Choroid plexus epithelial cell (primary cell): ENCODE data around the gene OGFOD2.

Source experiments
- DNase-seq: peaks from one replicate; pipeline ENCODE4 v3.0.0-alpha.2; 2010; ENCODE audit warnings: low read depth
- H3K4me3 ChIP-seq: 2 replicates; pipeline ENCODE4 v1.5.1; 2011; ENCODE audit warnings: low read depth, mild to moderate bottlenecking, control low read depth, low read length, moderate library complexity
- TF ChIP-seq, protein P1 (sequence below): conservative IDR thresholded peaks from 2 replicates; pipeline ENCODE4 v1.5.1; 2011; ENCODE audit warnings: low read depth, mild to moderate bottlenecking, control low read depth, inconsistent platforms, low read length, moderate library complexity

OGFOD2 gene

DNA sequence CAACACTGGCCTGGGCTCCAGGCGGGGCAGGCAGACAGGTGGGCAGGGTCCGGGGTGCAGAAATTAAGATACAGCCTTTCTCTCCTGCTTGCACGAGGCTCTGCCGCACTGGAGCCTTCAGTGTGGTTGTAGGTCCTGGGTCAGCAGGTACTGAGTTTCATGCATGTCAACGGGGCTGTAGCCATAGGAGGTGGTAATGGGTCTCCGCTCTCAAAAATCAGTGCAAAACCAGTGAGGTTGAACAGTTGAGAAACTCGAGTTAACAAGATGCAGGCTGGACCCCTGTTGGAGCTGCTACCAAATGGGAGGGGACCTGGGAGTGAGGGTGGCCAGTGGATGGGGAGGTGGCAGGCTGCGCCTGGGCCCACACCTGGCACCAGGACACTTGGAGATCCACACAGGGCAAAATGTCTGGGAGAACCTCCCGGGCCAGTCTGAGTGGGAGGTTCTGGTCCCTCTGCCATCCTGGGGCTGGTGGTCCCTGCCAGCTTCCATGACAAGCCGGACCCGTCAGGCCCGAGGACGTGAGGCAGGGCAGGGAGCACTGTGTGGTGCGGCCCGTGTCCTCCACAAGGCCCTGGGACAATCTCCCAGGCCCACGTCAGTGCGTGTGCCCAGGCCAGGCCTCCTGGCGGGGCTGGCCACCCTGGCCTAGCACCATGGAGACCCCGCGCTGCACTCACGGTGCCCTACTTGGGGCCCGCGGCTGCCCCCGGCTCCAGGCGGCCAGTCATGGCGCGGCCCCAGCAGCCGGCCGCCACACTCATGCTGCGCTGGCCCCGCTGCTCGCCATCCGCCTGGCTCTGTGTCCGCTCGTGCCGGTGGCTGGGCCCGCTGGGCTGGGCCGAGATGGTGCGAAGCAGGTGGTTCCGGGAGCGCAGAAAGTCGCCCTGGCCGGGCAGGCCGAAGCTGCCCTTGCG, 10.6 kb downstream of the OGFOD2 start:
- DNase-seq = no peak
- TF ChIP-seq, protein P1, sequence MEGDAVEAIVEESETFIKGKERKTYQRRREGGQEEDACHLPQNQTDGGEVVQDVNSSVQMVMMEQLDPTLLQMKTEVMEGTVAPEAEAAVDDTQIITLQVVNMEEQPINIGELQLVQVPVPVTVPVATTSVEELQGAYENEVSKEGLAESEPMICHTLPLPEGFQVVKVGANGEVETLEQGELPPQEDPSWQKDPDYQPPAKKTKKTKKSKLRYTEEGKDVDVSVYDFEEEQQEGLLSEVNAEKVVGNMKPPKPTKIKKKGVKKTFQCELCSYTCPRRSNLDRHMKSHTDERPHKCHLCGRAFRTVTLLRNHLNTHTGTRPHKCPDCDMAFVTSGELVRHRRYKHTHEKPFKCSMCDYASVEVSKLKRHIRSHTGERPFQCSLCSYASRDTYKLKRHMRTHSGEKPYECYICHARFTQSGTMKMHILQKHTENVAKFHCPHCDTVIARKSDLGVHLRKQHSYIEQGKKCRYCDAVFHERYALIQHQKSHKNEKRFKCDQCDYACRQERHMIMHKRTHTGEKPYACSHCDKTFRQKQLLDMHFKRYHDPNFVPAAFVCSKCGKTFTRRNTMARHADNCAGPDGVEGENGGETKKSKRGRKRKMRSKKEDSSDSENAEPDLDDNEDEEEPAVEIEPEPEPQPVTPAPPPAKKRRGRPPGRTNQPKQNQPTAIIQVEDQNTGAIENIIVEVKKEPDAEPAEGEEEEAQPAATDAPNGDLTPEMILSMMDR = no peak
- H3K4me3 ChIP-seq = no peak overlapping the region

DNA sequence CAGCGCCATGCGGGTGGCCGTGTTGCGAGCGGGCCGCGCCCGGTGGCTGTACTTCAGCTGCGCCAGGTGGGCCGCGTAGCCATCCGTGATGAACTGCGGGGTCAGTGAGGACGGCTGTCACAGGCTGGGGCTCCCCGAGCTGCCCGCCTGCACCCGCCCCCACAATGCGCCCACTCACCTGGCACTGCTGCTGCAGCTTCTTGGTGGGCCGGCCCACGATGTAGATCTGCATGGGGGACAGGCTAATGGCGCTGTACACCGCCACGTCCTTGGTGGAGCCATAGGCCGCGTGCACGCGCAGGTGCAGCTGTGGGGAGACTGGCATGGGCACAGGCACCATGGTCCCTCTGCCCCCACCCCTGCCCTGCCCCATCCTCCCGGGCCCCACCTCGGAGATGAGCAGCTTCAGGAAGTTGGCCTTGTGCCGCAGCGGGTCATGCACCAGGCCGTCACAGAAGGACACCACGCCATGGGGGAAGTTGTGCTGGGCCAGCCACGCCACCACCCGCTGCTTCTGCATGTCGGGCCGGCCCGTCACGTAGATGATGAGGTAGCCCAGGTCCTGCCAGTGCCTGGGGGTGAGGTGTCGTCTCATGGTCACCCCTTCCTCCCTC, 11.3 kb downstream of the OGFOD2 start:
- TF ChIP-seq, protein P1 = no peak
- H3K4me3 ChIP-seq = no peak overlapping the region
- DNase-seq = no peak

DNA sequence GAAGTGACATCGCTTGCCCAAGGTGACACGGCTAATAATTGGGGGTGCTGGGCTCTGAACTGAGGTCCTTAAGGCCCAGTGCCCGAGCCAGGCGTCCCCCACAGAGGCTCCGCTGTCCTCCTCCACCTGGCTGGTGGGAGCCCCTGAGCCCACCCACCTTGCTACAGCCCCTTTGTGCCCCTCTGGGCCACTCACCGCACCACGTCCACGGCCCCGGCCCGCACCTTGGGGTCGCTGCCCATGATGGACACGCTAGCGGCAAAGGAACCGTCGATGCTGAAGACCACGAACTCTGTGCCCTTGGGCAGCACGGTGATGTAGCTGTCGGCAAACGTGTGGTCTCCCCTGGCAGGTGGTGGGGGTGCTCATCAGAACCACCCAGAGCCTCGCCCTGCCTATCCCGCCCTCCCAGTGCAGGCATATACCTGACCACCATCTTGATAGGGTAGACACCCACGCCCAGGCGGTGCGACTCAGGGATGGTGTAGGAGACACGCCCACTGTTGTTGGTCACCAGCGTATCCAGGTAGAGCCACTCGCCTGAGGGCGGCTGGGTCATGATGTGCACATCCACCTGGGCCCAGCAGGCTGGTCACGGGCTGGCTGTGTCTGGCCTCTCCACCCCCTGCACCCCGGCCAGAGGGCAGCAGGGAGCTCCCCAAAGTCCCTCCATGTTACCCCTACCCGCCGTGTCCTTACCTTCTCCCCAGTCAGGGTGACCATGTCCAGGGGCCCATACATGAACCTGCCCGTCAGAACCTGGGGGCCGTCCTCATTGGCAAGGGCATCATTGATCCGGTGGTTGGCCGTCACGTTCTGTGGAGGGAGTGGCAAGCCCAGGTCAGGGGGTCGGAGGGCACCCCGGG, 12.3 kb downstream of the OGFOD2 start:
- no peak overlapping the region for H3K4me3 ChIP-seq
- no peak for DNase-seq
- TF ChIP-seq, protein P1 = no peak

DNA sequence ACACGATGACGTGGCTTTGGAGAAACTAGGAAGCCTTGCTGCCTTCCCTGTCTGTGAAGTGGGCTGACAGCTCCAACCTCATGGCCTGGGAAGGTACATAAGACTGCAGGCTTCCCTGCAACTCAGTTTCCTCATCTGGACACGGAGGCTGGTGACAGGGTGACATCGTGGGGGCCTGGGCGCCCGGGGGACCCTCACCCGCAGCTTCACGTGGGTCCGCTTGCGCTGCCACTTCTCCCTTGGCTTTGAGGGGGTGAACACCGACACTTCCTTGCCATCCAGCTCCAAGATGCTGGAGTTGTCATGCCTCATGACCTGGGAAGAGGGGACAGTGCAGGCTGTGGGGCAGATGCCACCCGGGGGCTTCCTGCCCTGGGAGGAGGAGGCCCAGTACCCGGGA, 13.0 kb downstream of the OGFOD2 start:
- no peak overlapping the region for H3K4me3 ChIP-seq
- no peak for DNase-seq
- TF ChIP-seq, protein P1 = no peak

DNA sequence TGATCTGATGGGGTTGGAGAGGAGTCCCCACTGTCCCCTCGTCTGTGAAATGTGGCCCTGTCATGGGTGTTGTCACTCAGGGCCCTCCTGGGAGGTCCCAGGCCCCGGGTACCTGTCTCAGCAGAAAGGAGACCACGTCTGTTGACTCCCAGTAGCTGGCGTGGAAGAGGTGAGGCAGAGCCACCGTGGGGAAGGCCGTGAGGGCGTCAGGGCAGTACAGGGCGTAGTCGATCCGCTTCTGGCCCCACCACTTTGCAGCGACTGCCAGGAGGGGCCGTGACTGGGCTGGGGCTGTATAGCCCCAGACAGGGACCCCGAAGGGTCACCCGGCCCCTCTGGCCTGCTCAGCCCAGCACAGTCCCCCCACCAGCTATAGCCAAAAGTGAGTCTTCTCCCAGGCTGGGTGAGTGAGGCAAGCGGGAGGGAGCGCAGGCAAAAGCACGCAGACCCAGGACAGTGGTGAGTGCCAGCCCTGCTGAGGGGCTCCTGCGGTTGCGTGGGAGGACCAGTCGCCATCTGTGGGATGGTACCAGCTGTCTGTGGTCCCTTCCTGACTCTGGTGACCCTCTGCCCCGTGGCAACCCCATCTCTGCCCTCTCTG, 13.7 kb downstream of the OGFOD2 start:
- TF ChIP-seq, protein P1 = no peak
- H3K4me3 ChIP-seq = no peak overlapping the region
- DNase-seq = no peak

DNA sequence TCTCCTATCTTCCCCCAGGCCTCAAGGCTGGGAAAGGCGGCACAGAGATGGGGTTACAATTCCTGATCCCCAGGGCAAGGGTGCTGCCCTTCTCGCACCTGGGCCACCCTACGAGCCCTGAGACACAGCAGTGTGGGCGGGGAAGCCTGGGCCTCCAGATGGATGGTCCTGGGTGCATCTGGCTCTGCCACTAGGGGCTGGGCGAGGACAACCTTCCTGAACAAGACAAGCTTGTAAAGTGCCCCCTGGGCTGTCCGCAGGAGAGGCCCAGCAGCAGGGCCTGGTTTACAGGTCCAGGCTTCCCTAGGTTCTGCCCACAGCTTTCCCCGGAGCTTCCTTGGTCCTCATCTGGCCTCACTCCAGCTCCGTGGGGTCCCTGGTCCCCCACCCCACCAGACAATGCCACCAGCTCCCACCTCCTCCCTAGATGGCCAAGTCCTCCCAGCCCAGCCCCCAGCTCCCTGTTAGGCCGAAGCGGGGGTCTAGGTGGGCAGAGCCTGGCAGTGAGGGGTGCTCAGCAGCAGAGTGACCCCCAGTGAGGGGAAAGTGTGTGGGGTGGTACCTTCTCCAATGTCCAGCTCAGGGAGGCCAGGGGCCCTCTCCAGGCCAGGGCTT, 14.3 kb downstream of the OGFOD2 start:
- no peak overlapping the region for H3K4me3 ChIP-seq
- DNase-seq = no peak
- TF ChIP-seq, protein P1 = no peak
